ENCODE data around the gene CIITA.
"Not testable (repeated sequence)": the region's sequence is repeated elsewhere in the genome, so short reads cannot be mapped to it uniquely, and the experiment has no call there.

CIITA gene
- total RNA-seq: 2.9 to 56.1 (median 8.4) reads per million in 9 experiments

DNA sequence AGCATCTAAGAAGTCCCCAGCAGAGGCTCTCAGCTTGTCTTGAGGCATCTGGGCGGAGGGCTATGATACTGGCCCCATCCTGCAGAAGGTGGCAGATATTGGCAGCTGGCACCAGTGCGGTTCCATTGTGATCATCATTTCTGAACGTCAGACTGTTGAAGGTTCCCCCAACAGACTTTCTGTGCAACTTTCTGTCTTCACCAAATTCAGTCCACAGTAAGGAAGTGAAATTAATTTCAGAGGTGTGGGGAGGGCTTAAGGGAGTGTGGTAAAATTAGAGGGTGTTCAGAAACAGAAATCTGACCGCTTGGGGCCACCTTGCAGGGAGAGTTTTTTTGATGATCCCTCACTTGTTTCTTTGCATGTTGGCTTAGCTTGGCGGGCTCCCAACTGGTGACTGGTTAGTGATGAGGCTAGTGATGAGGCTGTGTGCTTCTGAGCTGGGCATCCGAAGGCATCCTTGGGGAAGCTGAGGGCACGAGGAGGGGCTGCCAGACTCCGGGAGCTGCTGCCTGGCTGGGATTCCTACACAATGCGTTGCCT lies at the start of gene CIITA:
Gene CIITA, plus strand, starts transcription at position 404 of the 543 bp plus-strand sequence. Its CDS starts 129 bp downstream, at position 533.
- no peaks in the 10 kb centered on the region for H3K27me3 Mint-ChIP-seq
- H3K27ac Mint-ChIP-seq: peak within 1 kb of the TSS; percentile 88 to 93
- ATAC-seq (replicated peaks) (peak; percentile 82), DNase-seq (peak; percentile 63 to 74 (median 69))
- H3K36me3 Mint-ChIP-seq (ENCODE audit: insufficient read depth): peaks cover 4% of the 10 kb centered on the region
- H3K4me1 Mint-ChIP-seq (ENCODE audit: low read depth in 2 of 2): peaks cover 59 to 68% of the 10 kb centered on the region in 2 donors
- H3K4me3 Mint-ChIP-seq: peak within 1 kb of the TSS; percentile 97 to 99
- H3K9me3 Mint-ChIP-seq: no peaks in the 10 kb centered on the region

- Mint-ChIP-seq H3K9me3 (no peaks in the 10 kb centered on the region), H3K4me1 (ENCODE audit: low read depth in 2 of 2) (no peaks in the 10 kb centered on the region), H3K27ac (peak overlapping the region in 1 of 2 donors; percentile 87), H3K36me3 (ENCODE audit: insufficient read depth) (no peaks in the 10 kb centered on the region), H3K4me3 (no peak overlapping the region), H3K27me3 (no peaks in the 10 kb centered on the region)
- DNase-seq: no peak
- no peak for ATAC-seq (replicated peaks)
Measured at GRCh38 chr16:10827691-10828341, 49.2 kb upstream of the CIITA start.

GRCh38 chr16:10828851-10829366 lies 48.1 kb upstream of the CIITA start:
- Mint-ChIP-seq H3K4me3 (no peak overlapping the region), H3K9me3 (no peaks in the 10 kb centered on the region), H3K36me3 (ENCODE audit: insufficient read depth) (no peaks in the 10 kb centered on the region), H3K27ac (peak overlapping the region in 1 of 2 donors; percentile 87), H3K27me3 (no peaks in the 10 kb centered on the region), H3K4me1 (ENCODE audit: low read depth in 2 of 2) (no peaks in the 10 kb centered on the region)
- DNase-seq (no peak), ATAC-seq (replicated peaks) (no peak)

DNA sequence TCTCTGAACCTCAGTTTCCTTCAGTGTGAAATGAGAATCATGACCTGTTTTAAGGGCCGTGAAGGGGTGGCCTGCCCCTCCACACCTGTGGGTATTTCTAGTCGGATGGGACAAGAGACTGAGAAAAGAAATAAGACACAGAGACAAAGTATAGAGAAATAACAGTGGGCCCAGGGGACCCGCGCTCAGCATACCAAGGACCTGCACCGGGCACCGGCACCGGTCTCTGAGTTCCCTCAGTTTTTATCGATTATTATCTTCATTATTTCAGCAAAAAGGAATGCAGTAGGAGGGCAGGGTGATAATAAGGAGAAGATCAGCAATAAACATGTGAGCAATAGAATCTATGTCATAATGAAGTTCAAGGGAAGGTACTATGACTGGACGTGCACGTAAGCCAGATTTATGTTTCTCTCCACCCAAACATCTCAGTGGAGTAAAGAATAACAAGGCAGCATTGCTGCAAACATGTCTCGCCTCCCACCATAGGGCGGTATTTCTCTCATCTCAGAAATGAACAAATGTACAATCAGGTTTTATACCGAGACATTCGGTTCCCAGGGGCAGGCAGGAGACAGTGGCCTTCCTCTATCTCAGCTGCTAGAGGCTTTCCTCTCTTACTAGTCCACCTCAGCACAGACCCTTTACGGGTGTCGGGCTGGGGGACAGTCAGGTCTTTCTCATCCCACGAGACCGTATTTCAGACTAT lies 47.5 kb upstream of the CIITA start:
- H3K27me3 Mint-ChIP-seq; DNase-seq; H3K4me3 Mint-ChIP-seq; H3K4me1 Mint-ChIP-seq (ENCODE audit: low read depth in 2 of 2); H3K27ac Mint-ChIP-seq; H3K9me3 Mint-ChIP-seq; ATAC-seq (replicated peaks); H3K36me3 Mint-ChIP-seq (ENCODE audit: insufficient read depth): not testable (repeated sequence)

GRCh38 chr16:10830240-10830639 lies 46.8 kb upstream of the CIITA start:
- H3K27me3 Mint-ChIP-seq; DNase-seq; ATAC-seq (replicated peaks); H3K9me3 Mint-ChIP-seq; H3K36me3 Mint-ChIP-seq (ENCODE audit: insufficient read depth); H3K4me1 Mint-ChIP-seq (ENCODE audit: low read depth in 2 of 2); H3K4me3 Mint-ChIP-seq; H3K27ac Mint-ChIP-seq: not testable (repeated sequence)

DNA sequence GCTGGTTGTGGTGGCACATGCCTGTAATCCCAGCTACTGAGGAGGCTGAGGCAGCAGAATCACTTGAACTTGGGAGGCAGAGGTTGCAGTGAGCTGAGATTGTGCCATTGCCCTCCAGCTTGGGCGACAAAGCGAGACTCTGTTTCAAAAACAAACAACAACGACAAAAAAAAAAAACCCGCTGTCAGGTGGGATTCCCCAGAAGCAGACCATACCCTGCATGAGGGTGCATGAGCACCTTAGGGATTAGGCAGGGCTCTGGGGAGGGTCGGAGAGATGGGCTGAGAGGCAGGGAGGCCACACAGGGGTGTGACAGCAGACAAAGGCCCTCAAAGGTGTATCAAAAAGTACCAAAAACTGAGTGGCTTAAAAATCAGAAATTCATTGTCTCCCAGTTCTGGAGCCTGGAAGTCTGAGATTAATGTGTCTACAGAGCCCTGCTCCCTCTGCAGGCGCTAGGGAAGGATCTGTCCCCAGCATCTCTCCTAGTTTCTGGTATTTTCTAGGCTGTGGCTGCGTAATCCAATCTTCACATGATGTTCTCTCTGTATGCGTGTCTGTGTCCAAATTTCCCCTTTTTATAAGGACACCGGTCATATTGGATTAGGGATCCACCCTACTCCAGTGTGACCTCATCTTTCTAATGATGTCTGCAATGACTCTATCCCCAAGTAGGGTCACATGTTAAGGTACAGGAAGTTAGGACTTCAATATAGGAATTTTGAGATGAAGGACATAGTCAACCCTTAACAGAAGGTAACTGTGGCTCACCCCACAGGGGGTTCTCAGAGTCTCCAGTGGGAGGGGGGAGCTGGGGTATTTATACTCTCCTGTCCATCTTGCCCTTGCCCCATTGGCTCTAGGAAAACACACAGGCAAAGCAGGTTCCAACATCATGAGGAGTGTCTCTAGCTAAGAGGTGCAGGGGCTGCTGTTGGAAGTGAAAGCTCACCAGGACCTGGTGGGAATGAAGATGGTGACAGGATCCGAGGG lies 44.8 kb upstream of the CIITA start:
- ATAC-seq (replicated peaks) (no peak), DNase-seq (no peak)
- H3K27me3 Mint-ChIP-seq: no peaks in the 10 kb centered on the region
- no peak overlapping the region for H3K4me3 Mint-ChIP-seq
- H3K4me1 Mint-ChIP-seq (ENCODE audit: low read depth in 2 of 2): no peaks in the 10 kb centered on the region
- no peaks in the 10 kb centered on the region for H3K9me3 Mint-ChIP-seq
- H3K27ac Mint-ChIP-seq: no peak overlapping the region
- no peaks in the 10 kb centered on the region for H3K36me3 Mint-ChIP-seq (ENCODE audit: insufficient read depth)

DNA sequence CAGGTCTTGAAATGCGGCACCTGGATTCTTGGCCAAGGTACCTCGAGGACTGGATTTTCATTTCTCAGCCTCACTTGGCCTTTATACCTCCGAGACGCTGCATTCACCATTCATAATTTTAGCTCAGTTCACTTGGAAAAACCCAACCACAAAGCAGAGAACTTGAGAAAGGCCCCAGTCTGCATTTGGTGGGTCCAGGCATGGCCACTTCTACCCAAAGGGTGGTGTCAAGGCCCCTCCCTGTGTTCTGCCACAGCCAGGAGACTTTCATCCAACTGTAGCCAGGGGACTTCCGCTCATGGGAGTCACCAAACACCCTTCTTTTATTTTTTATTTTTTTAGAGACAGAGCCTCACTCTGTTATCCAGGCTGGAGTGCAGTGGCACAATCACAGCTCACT lies 43.7 kb upstream of the CIITA start:
- Mint-ChIP-seq H3K27me3 (no peaks in the 10 kb centered on the region), H3K9me3 (no peaks in the 10 kb centered on the region), H3K36me3 (ENCODE audit: insufficient read depth) (no peaks in the 10 kb centered on the region), H3K27ac (no peak overlapping the region), H3K4me1 (ENCODE audit: low read depth in 2 of 2) (no peaks in the 10 kb centered on the region), H3K4me3 (no peak overlapping the region)
- ATAC-seq (replicated peaks) (no peak), DNase-seq (no peak)

DNA sequence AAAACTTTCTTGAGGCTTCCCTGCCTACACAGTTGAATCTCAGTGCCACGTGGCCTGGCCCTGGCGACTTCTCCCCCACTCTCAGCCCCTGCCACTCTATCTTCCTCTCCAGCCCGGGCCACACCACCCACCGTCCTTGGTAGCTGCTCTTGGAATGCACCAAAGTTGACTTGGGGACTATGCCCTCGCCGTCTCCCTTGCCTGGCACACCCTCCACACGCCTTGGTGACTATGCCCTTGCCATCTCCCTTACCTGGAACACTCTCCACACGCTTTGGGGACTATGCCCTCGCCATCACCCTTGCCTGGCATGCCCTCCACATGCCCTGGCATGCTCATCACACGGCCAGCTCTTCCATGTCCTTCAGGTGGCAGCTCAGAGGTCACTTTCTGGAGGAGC lies 42.9 kb upstream of the CIITA start:
- H3K27ac Mint-ChIP-seq: no peak overlapping the region

DNA sequence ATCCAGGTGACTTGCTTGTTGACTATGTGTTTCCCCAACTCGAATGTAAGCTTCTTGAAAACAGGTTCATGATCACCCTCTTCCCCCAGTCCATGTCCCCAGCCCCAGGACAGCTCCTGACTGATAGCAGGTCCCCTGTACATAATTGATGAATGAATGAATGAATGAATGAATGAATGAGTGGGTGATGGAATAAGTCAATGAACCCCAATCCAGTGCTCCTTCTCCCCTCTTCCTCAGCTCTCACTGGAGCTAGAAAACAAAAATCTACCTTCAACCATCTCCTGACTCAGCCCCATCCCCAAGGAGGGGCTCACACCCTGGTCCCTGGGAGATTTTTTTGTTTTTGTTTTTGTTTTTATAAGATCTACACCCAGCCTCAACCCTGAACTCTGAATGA lies 42.2 kb upstream of the CIITA start:
- Mint-ChIP-seq H3K27me3 (no peaks in the 10 kb centered on the region), H3K36me3 (ENCODE audit: insufficient read depth) (no peaks in the 10 kb centered on the region), H3K9me3 (no peaks in the 10 kb centered on the region), H3K27ac (no peak overlapping the region), H3K4me3 (no peak overlapping the region), H3K4me1 (ENCODE audit: low read depth in 2 of 2) (no peaks in the 10 kb centered on the region)
- ATAC-seq (replicated peaks) (no peak), DNase-seq (no peak)

More for the DNA sequence above, 42.9 kb upstream of the CIITA start:
- ATAC-seq (replicated peaks) (no peak), DNase-seq (no peak)
- H3K27me3 Mint-ChIP-seq: no peaks in the 10 kb centered on the region
- no peaks in the 10 kb centered on the region for H3K9me3 Mint-ChIP-seq
- no peak overlapping the region for H3K4me3 Mint-ChIP-seq
- H3K36me3 Mint-ChIP-seq (ENCODE audit: insufficient read depth): no peaks in the 10 kb centered on the region
- H3K4me1 Mint-ChIP-seq (ENCODE audit: low read depth in 2 of 2): no peaks in the 10 kb centered on the region

DNA sequence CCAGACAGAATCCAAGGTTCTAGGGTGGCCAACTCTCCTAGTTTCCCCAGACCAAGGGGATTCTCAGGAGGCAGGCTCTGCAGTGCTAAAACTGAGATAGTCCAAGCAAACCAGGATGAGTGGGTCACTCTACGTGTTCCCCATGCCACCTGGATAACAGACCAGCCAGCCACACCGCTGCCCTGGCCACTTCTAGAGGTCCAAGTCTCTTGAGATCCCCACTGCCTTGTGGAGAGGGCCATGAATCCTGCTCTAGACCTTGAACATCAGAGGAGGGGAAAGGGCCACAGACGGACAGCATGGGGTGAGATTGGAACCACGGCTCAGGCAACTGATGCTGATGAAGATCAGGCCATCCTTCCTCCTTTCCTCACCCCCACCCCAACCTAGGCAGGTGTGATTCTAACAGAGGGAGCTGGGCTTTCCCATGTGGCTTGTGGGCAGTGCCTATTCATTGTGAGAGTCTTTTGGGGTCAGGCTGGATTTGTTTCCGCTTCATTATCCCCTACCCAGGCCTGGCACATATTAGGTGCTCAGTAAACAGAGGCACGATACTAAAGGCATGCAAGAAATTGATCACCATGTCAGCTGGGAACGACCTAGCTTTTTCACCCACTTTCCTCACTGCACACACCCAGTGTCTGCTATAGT lies 41.6 kb upstream of the CIITA start:
- no peaks in the 10 kb centered on the region for H3K4me1 Mint-ChIP-seq (ENCODE audit: low read depth in 2 of 2)
- DNase-seq (no peak), ATAC-seq (replicated peaks) (no peak)
- no peak overlapping the region for H3K4me3 Mint-ChIP-seq
- H3K9me3 Mint-ChIP-seq: no peaks in the 10 kb centered on the region
- no peaks in the 10 kb centered on the region for H3K36me3 Mint-ChIP-seq (ENCODE audit: insufficient read depth)
- H3K27me3 Mint-ChIP-seq: no peaks in the 10 kb centered on the region
- H3K27ac Mint-ChIP-seq: no peak overlapping the region

DNA sequence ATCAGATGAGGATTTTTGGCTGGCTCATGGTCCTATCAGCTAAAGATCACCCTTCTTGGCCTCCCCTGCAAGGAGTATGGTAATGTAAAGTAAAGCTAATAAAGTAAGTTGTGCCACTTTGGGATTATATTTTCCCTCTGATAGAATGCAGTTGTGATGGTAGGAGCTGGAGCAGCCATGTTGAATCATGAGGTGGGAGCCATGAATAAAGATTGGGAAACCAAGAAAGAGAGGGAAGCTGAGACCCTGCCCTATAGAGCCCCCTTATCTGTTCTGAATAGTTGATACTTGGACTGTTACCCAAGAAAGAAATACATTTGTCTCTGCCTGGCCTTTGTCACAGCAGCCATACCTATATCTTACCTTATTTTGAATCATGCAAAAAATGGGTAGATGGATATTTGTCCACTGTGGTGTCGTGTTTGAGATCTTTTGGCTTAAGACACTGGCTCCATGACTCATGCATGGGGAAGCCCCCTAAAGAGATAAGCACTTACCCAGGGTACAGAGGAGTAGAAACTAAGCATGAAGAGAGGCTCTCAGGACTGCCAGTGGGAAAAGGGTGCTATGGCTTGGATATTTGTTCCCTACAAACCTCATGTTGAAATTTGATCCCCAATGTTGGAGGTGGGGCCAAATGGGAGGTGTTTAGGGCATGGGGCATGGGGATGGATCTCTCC lies 40.7 kb upstream of the CIITA start:
- Mint-ChIP-seq H3K4me1 (ENCODE audit: low read depth in 2 of 2) (no peaks in the 10 kb centered on the region), H3K4me3 (no peak overlapping the region), H3K9me3 (no peaks in the 10 kb centered on the region), H3K27me3 (peaks cover 0 to 7% of the 10 kb centered on the region in 2 donors), H3K36me3 (ENCODE audit: insufficient read depth) (no peaks in the 10 kb centered on the region), H3K27ac (no peak overlapping the region)
- ATAC-seq (replicated peaks): no peak
- no peak for DNase-seq

GRCh38 chr16:10838621-10839278 lies 38.3 kb upstream of the CIITA start:
- Mint-ChIP-seq H3K27me3 (peaks cover 0 to 10% of the 10 kb centered on the region in 2 donors), H3K4me3 (no peak overlapping the region), H3K4me1 (ENCODE audit: low read depth in 2 of 2) (no peaks in the 10 kb centered on the region), H3K36me3 (ENCODE audit: insufficient read depth) (no peaks in the 10 kb centered on the region), H3K9me3 (no peaks in the 10 kb centered on the region), H3K27ac (no peak overlapping the region)
- no peak for DNase-seq
- no peak for ATAC-seq (replicated peaks)
